HG03520 (cell line): ENCODE results near the gene ARL6.

Experiments used
- ATAC-seq: cut with Tn5 transposase; IDR thresholded peaks from one replicate; pipeline ENCODE4 v1.9.1; 2021; ENCODE audit warnings: mild to moderate bottlenecking, moderate library complexity; ENCODE audit not compliant: unreplicated experiment

ARL6 gene, protein sequence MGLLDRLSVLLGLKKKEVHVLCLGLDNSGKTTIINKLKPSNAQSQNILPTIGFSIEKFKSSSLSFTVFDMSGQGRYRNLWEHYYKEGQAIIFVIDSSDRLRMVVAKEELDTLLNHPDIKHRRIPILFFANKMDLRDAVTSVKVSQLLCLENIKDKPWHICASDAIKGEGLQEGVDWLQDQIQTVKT

DNA sequence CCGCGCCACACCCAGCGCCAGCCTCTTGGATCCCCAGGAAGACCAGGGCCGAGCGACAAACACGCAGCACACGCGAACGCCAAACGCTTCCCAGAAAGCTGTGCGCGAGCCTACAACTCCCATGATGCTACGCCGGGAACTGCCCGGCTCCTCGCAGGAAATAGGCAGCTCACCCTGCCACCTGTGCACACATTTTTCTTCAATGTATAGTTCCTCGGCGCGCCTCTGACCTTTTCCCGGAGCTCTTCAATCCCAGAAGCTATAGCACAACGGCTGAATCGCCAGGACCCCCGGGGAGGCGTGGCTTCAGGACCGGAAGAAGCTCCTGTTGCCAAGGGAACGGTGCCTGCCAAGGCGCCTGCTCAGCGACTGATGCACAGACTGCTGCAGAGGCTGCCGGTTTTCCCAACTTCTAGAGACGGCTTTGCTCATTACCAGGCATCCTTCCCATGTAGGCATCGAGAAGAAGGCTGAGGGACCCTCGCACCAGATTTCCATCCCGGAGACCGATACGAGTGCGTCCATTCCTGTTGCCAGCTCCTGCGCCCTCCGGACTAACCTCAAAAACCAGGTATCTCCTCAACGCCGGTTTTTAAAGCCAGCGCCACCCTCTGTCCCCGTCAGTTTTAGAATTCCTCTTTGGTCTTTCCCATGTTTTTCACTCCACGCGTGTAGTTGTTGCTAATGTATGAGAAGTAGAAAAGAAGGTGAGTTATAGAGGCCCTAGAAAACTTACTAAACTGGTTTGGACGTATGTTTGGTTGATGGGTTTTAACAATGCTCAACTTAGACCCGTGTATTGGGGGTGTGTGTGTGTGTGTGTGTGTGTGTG is at the start of gene ARL6:
Gene ARL6, plus strand, starts transcription at position 352 of the 832 bp plus-strand sequence. CDS start 3,350 bp downstream, outside the sequence.
- peak; percentile 93 for ATAC-seq

DNA sequence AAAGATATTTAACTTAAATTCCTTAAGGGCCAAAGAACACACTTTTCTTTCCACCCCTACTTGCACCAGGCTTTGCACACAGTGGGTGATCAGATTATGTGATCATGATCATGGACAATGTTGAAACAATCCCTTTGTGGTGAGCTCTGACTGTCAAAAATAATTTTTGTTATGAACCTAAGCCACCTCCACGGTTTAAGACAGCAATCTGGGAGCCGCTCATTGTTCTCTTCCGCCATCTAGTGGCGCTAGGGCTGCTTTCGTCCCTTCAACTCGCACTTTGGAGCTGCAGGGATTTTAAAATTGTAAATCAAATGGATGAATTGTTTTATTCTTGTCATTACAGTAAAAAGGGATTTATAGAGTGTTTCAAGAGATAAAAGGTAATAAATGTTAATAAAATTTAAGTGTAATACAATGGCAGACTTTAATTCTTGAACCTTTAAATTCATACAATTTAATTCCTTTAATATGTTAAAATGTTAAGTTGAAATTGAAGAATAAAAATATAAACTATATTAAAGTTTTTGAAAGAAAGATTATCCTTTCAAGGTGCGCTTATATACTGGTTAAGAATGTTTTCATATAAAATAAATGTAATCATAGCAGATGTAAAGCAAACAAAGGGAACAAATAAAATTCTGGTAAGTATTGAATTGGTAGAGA is 45.3 kb upstream of the ARL6 start:
- peak; percentile 92 for ATAC-seq

DNA sequence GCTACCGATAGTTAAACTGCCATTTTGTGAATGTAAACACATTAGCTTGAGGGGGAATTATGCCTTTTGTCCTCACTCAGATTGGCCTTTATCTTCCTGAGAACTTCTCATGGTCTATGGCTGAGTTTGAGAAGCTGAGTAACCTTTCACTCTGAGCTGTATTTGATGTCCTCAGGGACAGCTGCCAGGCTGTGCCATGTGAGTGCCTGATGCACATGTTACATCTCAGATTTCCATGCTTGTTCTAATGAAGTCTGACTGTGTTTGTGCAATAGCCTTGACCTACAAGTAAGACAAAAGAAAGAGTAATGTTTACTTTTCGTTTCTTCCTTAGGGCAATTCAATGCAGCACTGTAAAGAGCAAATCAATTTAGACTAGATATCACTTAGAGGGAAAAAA is 44.1 kb upstream of the ARL6 start:
- ATAC-seq: no peak

DNA sequence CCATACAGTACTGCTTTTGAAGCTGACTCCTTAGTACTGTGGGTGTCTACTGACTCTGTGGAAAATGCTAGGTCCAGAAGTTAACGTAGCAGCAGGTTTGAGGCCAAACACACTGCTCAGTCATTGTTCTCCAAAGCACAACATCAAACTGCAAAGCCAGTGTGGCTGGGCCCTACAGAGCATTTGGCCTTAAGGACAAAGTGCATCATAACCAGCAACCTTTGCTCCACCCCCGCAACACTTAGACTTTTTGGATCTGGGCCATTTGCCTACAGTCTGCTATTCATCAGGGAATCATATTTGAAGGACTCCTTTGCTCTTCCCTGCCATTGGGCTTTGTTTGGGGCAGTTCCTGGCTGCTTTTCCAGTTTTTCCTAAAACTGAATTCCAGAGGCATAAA is 43.1 kb upstream of the ARL6 start:
- no peak for ATAC-seq

DNA sequence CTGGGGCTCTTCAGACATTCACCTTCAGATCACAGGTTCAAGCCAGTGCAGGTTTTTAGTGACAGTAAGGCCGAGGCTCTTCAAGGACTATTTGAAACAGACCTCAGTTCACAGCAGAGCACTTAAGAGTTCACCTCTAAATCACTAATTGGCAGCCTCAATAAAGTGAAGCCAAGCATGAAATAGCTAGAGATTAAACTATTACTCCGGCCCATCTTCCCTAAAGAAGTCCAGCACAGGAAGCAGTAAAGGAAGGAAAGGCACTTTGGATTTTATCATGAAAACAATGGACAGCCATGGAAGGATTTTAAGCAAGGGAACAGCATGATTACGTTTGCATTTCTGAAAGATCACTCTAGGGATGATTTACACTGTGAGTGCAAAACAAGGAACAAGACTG is 27.6 kb upstream of the ARL6 start:
- no peak for ATAC-seq

DNA sequence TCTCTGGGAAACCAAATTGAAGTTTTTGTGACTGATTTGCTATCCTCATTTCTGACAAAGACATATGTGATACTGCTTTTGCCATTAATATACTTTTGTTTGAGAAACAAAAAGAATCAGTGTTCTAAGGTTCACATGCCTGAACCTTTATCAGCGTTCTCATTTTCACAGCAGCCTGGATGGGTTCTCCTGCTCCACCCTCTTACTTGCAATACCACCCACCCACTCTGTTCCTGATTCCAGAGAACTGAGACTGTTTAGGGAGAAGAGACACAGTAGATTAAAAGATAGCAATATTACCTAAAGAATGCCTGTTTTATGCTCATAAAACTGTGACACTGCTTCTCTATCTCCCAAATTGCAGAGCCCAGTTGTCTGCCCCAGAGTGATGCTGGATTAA is 25.8 kb upstream of the ARL6 start:
- ATAC-seq: no peak

DNA sequence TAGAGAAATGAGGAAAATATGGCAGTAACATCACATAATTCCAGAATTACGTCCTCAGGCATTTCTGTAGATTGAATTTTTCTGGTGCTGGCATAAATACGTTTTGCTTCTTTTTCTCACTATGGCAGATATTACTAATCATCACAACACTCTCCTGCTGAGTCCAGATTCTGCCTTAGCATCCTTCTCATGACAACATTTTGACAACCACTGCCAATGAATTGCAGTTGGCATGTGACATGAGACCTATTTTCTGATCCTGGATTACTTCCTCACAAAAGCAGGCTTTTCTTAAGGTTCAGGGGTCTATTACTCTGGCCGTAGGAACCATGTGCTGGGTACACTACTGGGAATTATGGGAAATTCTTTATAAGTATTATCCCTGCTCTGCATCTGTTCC is 22.5 kb upstream of the ARL6 start:
- no peak for ATAC-seq

DNA sequence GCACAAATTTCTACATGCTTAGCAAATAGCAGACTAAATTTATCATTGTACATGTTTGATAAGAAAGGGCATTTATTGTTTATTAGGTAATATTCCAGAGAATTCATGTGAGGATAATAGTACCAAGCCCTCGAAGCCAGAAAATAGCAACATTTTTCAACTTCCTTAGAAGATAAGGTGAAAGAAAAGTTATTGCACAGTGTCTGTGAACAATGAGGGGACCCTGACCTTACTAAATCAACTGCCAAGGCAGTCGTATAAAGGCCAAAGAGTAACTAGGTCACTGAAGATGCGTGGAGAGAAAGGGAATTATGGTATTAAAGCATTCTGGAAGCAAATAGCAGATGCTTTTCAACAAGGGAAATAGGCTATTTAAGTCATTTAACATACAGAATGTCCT is 20.3 kb upstream of the ARL6 start:
- no peak for ATAC-seq

DNA sequence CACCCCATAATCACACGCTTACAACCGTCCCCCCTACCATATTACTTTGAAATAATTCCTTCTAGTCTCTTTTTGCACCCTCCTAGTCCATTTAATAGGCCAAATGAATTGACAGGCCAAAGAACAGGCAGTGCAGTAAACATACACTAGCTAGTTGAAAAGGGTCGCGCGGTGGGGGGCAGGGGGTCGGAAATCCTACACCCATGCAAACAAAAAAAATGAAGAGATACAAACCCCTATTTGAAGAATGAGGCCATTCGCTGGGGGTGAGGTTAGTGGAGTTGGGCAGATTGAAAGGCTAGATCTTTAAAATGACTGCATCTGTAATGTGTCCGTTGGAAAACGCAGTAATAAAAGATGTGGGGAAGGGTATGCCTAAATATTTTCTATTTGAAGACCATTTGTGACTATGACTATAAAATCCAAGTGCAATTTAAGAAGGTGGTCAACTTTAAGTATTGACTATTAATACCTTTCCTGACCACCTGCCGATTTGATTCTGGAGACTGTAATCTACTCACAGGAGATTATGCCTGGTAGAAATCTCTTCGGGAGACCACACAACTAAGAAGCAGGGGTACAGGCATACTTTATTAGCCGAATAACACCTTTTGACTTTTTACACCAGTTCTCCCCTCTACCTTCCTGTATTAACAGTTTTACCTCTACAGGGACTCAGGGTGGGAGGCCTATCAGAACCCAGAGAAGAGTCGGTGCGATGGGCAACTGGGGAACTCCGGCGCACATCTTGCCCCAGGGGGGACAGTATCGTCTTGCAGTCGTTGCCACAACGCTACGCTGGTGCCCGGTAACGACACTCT is 762 bp upstream of the ARL6 start:
- peak; percentile 39 for ATAC-seq

DNA sequence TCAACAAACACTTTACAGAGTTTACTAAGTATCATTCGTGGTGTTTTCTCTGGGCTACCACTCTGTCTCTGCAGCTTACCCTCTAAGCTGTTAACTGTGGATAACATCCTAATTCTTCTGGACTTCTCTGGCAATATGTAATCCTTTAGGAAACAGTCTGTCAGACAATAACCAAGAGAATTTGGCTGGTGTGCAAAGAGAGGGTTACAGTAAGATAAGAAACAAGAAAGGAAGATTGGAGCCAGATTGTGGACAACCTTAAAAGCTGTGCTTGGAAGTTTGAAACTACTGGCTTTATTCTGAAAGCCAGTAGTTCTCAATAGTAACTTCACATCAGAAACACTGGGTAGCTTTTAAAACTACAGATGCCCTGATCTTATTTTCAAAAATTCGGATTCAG is 778 bp downstream of the ARL6 start:
- ATAC-seq: no peak

DNA sequence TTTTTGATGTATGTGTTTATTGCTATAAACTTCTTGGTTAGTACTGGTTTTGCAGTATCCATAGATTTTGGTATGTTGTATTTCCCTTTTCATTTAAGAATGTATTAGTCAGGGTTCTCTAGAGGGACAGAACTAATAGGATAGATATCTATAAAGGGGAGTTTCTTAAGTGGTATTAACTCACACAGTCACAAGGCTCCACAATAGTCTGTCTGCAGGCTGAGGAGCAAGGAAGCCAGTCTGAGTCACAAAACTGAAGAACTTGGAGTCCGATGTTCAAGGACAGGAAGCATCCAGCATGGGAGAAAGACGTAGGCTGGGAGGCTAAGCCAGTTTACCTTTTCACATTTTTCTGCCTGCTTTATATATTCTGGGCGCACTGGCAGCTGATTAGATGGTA is 8.4 kb downstream of the ARL6 start:
- ATAC-seq: no peak

DNA sequence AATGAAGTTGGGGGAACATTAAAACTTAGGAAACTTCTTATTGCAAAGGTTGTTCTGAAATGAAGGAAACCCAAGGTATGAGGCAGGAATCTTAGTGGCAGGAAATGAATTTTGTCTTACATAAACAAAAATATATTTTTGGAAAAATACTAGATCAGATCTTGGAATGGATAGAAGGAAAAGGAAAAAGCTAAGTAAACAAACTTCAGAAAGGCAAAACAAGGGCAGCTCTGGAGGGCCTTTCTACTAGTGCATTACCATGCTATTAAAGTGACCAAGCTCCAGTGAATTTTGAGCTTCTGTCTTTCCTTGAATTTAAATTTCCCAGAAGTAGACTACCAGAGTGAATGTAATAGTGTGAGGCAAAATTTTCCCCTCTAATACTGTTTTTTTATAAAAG is 13.6 kb downstream of the ARL6 start:
- ATAC-seq: no peak

DNA sequence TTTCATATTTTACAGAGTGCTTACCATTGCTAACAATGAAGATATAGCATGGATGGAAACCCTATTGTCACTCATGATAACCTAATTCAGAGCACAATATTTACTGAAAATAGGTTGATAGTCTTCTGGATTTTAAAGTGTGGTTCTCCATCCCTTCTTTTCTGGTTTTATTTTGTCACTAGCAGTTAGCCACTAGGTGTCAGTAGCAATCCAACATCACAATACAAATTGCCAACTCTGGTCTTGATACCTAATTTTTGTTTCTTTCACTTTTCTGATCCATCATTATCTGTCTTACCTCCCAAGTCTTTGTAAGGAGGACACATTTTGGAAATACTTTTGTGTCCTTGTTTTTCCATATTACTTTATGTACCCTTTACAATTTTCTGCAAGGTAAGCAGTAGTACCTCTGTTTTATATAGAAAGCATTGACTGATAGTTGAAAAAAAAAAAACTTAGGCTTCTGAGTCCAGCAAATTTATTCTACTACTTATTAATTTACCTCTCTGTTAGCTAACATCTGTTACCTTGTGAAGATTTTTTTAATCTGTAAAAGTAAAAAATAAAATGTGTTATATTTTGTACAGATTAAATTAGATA is 29.0 kb downstream of the ARL6 start:
- peak; percentile 80 for ATAC-seq

DNA sequence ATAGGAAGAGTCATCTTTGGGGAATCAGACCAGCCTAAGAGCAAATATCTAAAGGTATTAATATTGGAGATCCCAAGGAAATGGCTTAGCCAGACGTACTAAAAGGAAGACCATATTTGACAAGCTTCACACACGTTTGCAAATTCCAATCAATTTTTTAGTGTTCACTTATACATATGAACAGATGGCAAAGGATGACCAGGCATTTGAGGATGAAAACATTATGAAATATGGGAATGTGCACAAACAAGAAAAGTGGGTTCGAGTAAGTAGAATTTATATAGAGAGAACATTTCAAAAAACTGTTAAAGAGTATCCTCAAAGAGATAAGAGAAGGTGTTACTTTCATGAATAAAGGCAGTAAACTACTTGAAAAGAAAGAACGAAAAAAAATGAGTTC is 31.4 kb downstream of the ARL6 start:
- no peak for ATAC-seq

DNA sequence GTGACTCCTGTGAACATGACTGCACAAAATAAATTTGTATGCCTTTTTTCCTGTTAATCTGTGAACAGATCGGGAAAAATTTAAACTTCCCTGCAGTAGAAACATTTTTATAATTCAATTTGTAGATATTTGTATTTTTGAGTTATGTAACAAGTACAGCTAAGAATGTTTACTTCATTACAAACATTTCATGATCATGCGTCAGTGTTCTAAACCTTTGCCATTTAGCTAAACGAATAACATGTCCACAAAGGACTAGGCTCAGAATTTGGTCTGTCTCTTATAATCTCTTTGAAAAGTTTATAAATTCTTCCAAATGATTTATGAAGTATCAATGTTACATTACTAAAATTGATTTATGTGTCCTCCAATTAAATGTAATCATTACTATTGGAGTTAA is 39.9 kb downstream of the ARL6 start:
- no peak for ATAC-seq

DNA sequence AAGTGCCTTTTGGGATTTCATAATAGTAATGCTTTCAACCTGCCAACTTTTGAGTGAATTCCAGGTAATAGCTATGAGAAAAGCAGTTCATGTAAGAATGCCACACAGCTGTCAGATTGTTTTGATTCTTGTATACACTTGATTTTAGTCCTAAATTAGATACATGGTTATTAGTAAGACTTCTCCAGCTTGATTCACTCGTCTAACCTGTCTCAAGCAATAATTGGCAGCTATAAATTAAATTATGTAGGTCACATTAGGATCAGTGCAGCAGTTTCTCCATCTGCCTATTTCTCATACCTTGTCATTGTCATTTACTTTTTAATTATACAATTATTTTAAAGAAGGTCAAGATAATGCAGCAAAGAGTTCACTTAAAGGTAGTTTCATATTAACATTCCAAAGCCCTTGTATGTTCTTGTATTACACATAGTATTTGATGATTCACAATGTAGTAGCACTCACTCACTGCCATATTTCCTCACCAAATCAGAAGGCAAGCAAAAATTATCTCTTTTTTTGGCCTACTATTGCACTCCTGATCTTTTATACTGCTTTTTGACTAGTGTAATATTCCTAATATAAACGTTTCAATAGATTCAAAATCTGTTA is 46.3 kb downstream of the ARL6 start:
- ATAC-seq: no peak

DNA sequence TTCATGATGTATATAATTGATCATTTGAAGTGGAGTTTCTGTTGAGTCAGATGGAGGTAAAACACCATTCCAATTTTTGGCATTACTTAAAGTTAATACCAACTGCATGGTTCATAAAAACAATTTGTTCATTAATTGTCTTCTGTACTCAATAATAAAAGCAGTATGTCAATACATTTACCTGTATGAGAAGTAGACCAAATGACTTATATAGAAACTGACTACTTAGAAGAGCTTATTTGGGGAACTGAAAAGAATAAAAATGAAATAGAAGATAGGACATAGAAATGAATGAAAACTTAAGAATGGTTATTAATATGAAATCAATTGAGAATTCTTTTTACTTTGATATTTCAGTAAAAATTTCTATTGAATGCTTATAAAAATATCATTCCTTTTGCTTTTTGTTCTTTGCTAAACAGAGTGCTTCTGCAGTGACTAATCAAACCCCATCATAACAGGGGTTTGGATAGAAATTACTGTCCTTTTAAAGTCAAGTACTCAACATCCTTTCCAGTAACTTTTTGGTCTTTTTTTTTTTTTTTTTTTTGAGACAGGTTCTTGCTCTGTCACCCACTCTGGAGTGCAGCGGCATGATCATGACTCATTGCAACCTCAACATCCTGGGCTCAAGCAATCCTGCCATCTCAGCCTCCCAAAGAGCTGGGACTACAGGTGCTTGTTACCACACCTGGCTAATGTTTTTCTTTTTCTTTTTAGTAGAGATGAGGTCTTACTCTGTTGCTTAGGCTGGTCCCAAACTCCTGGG is 50.8 kb downstream of the ARL6 start:
- no peak for ATAC-seq

DNA sequence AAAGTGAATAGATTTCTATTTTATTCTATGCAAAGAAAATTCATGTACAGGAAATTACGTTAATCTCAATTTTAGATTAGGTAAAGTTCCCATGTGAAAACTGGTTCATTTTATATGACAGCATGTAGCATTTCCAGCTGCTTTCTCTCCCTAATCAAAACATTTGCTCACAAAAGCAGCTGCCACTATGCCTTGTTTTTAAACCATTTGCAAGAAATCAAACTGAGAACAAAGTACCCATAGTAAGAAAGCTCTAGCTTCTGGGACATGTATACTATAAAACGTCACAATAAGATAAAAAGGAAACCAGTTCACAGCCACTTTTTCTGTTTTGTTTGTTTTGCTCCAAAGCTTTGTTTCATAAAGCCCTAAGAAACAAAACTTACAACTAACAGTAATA is 52.3 kb downstream of the ARL6 start:
- ATAC-seq: no peak

DNA sequence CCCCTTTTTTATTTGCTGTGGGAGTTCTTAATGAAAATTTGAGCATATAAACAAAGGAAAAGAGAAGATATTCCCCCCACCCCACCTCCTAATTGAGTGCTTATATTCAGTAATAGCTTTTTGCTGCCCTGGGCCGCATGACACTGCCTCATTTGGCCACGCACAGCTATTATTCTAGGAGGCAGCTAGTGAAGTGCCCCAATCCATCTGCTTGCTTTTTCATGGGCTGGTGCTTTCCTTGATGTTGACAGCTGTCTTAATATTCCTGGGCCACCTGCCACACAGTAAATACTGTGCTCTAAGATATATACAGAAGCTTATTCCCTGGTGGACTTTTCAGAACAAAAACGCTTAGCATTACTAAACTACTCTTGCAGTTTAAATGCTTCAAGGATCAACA is 53.4 kb downstream of the ARL6 start:
- no peak for ATAC-seq

DNA sequence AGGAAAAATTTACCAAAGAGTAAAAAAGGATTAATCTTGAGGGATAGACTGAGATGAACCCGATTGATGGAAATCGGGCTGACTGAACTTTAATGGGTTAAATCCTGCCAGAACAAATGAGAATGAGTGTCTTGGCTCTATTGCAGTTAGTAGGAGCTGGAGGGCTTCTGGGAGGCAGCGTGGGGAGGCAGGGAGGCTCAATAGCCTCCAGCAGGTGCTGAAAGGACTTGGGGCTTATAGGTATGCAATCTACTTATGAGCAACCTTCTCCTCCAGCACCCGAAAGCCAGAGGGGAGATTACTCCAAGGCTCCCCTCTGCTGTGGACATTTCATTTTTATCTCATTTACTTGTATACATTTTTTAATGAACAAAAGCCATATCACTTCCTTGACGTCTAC is 56.2 kb downstream of the ARL6 start:
- ATAC-seq: no peak
